Measurements from ENCODE around the gene GALNT2. TPM values are rescaled to one million over a fixed set of nuclear protein-coding genes. Genes with fewer than 3 reads are reported as not detected.

GALNT2 gene
- total and polyA plus RNA-seq, 2 of the 13 experiments (the other 11 are each of a cell fraction or from before 2014, with no cell fraction given), result 39.3 to 39.6 TPM

- TF ChIP-seq ZNF235 (CRISPR knock-in tag; IDR thresholded peaks at IDR 0.05; ENCODE audit: borderline replicate concordance) (no peak), MAZ (IDR thresholded peaks at IDR 0.05; ENCODE audit: borderline replicate concordance, low read depth, low read length) (peak; percentile 72; the same call in 1 of the 2 replicates), MAZ (CRISPR knock-in tag; IDR thresholded peaks at IDR 0.05; ENCODE audit: low read depth) (peak; percentile 78), WIZ (CRISPR knock-in tag; IDR thresholded peaks at IDR 0.05) (no peak), ZNF670 (CRISPR knock-in tag; IDR thresholded peaks at IDR 0.05; ENCODE audit: borderline replicate concordance) (no peak), ZNF646 (CRISPR knock-in tag; IDR thresholded peaks at IDR 0.05) (no peak), ZNF225 (CRISPR knock-in tag; IDR thresholded peaks at IDR 0.05) (no peak), MYPOP (CRISPR knock-in tag; IDR thresholded peaks at IDR 0.05) (no peak), ZNF607 (CRISPR knock-in tag; IDR thresholded peaks at IDR 0.05; ENCODE audit: borderline replicate concordance) (no peak), ARHGAP35 (CRISPR knock-in tag; IDR thresholded peaks at IDR 0.05; ENCODE audit: borderline replicate concordance) (no peak), AHDC1 (CRISPR knock-in tag; IDR thresholded peaks at IDR 0.05; ENCODE audit: borderline replicate concordance) (no peak), ZNF629 (CRISPR knock-in tag; conservative IDR thresholded peaks at IDR 0.05) (no peak), KAT7 (CRISPR knock-in tag; IDR thresholded peaks at IDR 0.05; ENCODE audit: borderline replicate concordance) (peak; percentile 4; the same call in 1 of the 2 replicates), TAF1 (CRISPR knock-in tag; IDR thresholded peaks at IDR 0.05) (peak; percentile 34; the same call in 1 of the 2 replicates), IKZF1 (IDR thresholded peaks at IDR 0.05) (no peak), SUZ12 (IDR thresholded peaks at IDR 0.05; ENCODE audit: low read depth, low read length) (no peak)
Measured at GRCh38 chr1:230066466-230067404, at the start of gene GALNT2 (continued).

Data from HepG2 (cell line).